Esophagus muscularis mucosa (tissue), 4 donors: ENCODE data around the gene ARIH1. TPM values are rescaled to one million over a fixed set of nuclear protein-coding genes. Genes with fewer than 3 reads are reported as not detected.

Experiments
- DNase-seq: peaks from one replicate; pipeline ENCODE4 v3.0.0-alpha.2; 2017; ENCODE audit errors: extremely low spot score
- H3K27ac ChIP-seq, 4 donors: fragments of 200-600 bp; sonication (generic); replicated peaks in 1 of 4; 1 replicate in 3 of 4; 2 replicates in 1 of 4; pipeline ENCODE4 v1.5.1; 2016 to 2019; ENCODE audit warnings: mild to moderate bottlenecking in 1 of 4
- H3K27me3 ChIP-seq, 4 donors: fragments of 200-600 bp; sonication (generic); one replicate each; pipeline versions ENCODE4 v1.5.1 to v1.6.0; 2016 to 2019
- H3K36me3 ChIP-seq, 4 donors: fragments of 200-600 bp; sonication (generic); one replicate each; pipeline ENCODE4 v1.5.1; 2016 to 2019
- H3K4me1 ChIP-seq, 4 donors: fragments of 200-600 bp; sonication (generic); one replicate each; pipeline ENCODE4 v1.5.1; 2016 to 2019
- H3K4me3 ChIP-seq, 4 donors: fragments of 200-600 bp; sonication (generic); 1 replicate in 2 of 4; 2 replicates in 2 of 4; pipeline ENCODE4 v1.5.1; 2016 to 2019; ENCODE audit warnings: mild to moderate bottlenecking in 4 of 4, moderate library complexity in 1 of 4
- H3K9me3 ChIP-seq, 4 donors: fragments of 200-600 bp; sonication (generic); 1 replicate in 3 of 4; 2 replicates in 1 of 4; pipeline ENCODE4 v1.5.1; 2016 to 2019
- EP300 ChIP-seq: sonication (generic); formaldehyde crosslinking; IDR thresholded peaks from one replicate; pipeline ENCODE4 v1.6.1; 2017; ENCODE audit warnings: antibody characterized with exemption
- POLR2A ChIP-seq: fragments of 450-650 bp; IDR thresholded peaks from one replicate; pipeline ENCODE4 v1.6.1; 2017; ENCODE audit warnings: antibody characterized with exemption, moderate library complexity, mild to moderate bottlenecking, low read depth
- POLR2AphosphoS5 ChIP-seq, 2 donors: sonication (generic); formaldehyde crosslinking; IDR thresholded peaks; one replicate each; pipeline ENCODE4 v1.6.1; 2017; ENCODE audit warnings: antibody characterized with exemption in 2 of 2
- WGBS: methylation state at CpG from one replicate; pipeline ENCODE4 v1.1.5; 2018; 5-methylcytosine and 5-hydroxymethylcytosine counted together
- intact Hi-C: fragments of 100-400 bp; cut with DNase I; formaldehyde crosslinking; loops from one replicate; pipeline ENCODE4 v1.15.1; 2023
- total RNA-seq, 4 donors: library from RNA; depleted of rRNA; stranded (reverse); fragments of >200 nt; gene quantifications; one replicate each; pipeline versions ENCODE4 v1.1.0 to v1.2.1, GENCODE V29; 2016
- TF ChIP-seq, protein P1 (sequence below), 3 experiments: fragments of 200-600 bp in 2 of 3; fragments of 450-650 bp in 1 of 3; sonication (generic) in 2 of 3; IDR thresholded peaks; one replicate each; pipeline ENCODE4 v1.5.1; 2017 to 2019; ENCODE audit warnings: antibody characterized with exemption in 3 of 3, mild to moderate bottlenecking in 2 of 3, moderate library complexity in 1 of 3

Gene ARIH1
- total RNA-seq, 4 donors from 2014 or later = 37.4 to 59.9 (median 43.3) TPM

DNA sequence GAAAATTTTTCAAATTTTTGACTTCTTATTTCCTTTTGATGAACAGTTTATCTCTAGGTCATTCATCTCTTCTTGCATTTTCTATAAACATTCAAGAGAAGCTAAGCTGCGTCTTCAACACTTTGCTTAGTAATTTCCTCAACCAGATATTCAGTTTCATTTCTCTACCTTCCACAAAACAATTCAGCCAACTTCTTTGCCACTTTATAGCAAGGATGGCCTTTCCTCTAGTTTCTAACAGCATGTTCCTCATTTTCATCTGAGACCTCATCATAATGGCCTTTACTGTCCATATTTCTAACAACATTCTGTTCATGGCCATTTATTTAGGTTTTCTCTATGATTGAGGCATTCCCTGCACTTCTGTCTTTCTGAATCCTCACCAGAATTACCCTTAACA is 90.0 kb downstream of the ARIH1 start:
- TF ChIP-seq POLR2A (no peak), POLR2AphosphoS5 (IDR thresholded peaks at IDR 0.05) (no peak), EP300 (no peak)
- TF ChIP-seq, protein P1, sequence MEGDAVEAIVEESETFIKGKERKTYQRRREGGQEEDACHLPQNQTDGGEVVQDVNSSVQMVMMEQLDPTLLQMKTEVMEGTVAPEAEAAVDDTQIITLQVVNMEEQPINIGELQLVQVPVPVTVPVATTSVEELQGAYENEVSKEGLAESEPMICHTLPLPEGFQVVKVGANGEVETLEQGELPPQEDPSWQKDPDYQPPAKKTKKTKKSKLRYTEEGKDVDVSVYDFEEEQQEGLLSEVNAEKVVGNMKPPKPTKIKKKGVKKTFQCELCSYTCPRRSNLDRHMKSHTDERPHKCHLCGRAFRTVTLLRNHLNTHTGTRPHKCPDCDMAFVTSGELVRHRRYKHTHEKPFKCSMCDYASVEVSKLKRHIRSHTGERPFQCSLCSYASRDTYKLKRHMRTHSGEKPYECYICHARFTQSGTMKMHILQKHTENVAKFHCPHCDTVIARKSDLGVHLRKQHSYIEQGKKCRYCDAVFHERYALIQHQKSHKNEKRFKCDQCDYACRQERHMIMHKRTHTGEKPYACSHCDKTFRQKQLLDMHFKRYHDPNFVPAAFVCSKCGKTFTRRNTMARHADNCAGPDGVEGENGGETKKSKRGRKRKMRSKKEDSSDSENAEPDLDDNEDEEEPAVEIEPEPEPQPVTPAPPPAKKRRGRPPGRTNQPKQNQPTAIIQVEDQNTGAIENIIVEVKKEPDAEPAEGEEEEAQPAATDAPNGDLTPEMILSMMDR (IDR thresholded peaks at IDR 0.05) = no peak
- peaks cover 0 to 8% (median 0%) of the 10 kb centered on the region in 4 donors for H3K4me1 ChIP-seq
- no peak for DNase-seq
- WGBS = 62% methylated on average over 1 of the region's 1 CpG
- no peaks in the 10 kb centered on the region for H3K27me3 ChIP-seq
- H3K9me3 ChIP-seq = no peaks in the 10 kb centered on the region
- H3K27ac ChIP-seq = no peak overlapping the region
- intact Hi-C loops = no loop called here
- no peak overlapping the region for H3K4me3 ChIP-seq
- H3K36me3 ChIP-seq = peaks cover 6 to 53% (median 32%) of the 10 kb centered on the region in 4 donors

DNA sequence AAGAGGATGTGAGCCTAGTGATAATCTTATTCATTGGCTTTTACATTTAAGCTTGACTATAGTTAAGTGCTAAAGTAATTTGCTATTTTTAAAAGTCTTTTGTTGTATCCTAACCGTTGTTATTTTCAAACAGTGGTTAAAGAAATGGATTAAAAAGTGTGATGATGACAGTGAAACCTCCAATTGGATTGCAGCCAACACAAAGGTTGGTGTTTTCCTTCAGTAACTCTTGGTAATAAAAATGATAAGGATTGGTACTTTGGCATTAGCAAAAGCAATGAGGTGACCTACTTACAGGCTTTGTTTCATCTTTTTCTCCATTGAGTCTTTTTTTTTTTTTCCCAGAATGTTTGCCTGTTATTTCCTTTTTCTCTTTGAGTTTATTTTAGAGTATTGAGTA is 92.8 kb downstream of the ARIH1 start:
- 30% methylated on average over 1 of the region's 1 CpG for WGBS
- Histone ChIP-seq H3K36me3 (peaks cover 8 to 72% (median 39%) of the 10 kb centered on the region in 4 donors), H3K9me3 (no peaks in the 10 kb centered on the region), H3K27me3 (no peaks in the 10 kb centered on the region), H3K27ac (no peak overlapping the region), H3K4me1 (peaks cover 0 to 8% (median 0%) of the 10 kb centered on the region in 4 donors), H3K4me3 (no peak overlapping the region)
- TF ChIP-seq, protein P1 (IDR thresholded peaks at IDR 0.05) = no peak
- TF ChIP-seq POLR2AphosphoS5 (IDR thresholded peaks at IDR 0.05) = no peak
- no peak for TF ChIP-seq EP300
- no peak for TF ChIP-seq POLR2A
- intact Hi-C loops = no loop called here
- no peak for DNase-seq

DNA sequence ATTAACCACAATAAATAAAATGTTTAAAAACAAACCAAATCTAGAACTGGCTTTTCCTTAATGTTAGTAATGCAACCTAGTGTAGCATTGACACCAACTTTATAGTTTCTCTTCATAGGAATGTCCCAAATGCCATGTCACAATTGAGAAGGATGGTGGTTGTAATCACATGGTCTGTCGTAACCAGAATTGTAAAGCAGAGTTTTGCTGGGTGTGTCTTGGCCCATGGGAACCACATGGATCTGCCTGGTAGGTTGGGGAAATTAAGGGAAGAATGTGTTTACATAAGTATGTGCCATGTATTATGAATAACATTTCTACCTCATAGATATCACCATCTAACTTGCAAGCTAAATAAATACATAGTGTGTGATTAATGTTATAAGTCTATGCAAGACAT is 95.9 kb downstream of the ARIH1 start:
- TF ChIP-seq, protein P1 (IDR thresholded peaks at IDR 0.05) = no peak
- TF ChIP-seq POLR2A = no peak
- no peak for TF ChIP-seq POLR2AphosphoS5 (IDR thresholded peaks at IDR 0.05)
- no peak for TF ChIP-seq EP300
- DNase-seq = no peak
- 100% methylated on average over 1 of the region's 1 CpG for WGBS
- H3K36me3 ChIP-seq = peaks cover 18 to 74% (median 47%) of the 10 kb centered on the region in 4 donors
- no peaks in the 10 kb centered on the region for H3K27me3 ChIP-seq
- intact Hi-C loops = no loop called here
- no peak overlapping the region for H3K4me3 ChIP-seq
- H3K9me3 ChIP-seq = no peaks in the 10 kb centered on the region
- no peak overlapping the region for H3K27ac ChIP-seq
- peaks cover 0 to 8% (median 0%) of the 10 kb centered on the region in 4 donors for H3K4me1 ChIP-seq

DNA sequence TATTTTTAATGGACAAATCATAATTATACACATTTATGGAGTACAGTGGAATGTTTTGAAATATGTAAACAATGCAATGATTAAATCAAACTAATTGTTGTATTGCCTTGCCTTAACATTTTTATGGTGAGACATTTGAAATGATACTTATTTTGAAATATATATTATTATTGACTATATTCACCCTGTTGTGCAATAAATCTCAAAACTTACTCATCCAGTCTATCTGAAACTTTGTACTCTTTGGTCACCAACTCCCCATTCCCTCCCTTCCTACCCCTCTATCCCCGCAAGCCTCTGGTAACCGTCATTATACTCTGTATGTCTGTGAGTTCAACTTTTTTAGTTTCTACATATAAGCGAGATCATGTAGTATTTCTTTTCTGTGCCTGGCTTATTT is 105.7 kb downstream of the ARIH1 start:
- Histone ChIP-seq H3K9me3 (peaks cover 0 to 7% (median 3%) of the 10 kb centered on the region in 4 donors), H3K4me3 (no peak overlapping the region), H3K27me3 (no peaks in the 10 kb centered on the region), H3K27ac (no peak overlapping the region), H3K36me3 (peaks cover 55 to 93% (median 74%) of the 10 kb centered on the region in 4 donors), H3K4me1 (no peaks in the 10 kb centered on the region)
- TF ChIP-seq POLR2A (no peak), POLR2AphosphoS5 (IDR thresholded peaks at IDR 0.05) (no peak), EP300 (no peak)
- TF ChIP-seq, protein P1 (IDR thresholded peaks at IDR 0.05) = no peak
- no peak for DNase-seq
- intact Hi-C loops = no loop called here
- 98% methylated on average over 3 of the region's 3 CpGs for WGBS

DNA sequence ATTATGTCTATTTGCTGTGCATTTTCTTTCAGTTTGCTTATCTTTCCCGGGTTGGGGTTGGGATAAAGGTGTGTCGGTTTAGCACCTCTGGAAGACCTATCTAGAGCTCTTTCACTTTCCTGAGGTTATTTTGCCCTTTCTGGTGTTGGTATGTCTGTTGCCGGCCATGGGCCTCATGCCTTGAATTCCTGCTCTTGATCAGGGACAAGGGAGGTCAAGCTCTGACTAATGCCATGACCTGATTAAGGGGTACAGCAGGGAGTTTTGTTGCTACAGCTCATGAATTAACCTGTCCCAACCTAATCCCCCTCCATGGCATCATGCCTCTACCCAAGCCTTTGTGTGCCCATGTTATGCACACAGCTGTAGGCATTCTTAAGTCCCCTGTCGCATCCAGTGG is 109.9 kb downstream of the ARIH1 start:
- Histone ChIP-seq H3K27me3 (no peaks in the 10 kb centered on the region), H3K36me3 (peaks cover 34 to 78% (median 52%) of the 10 kb centered on the region in 4 donors), H3K27ac (no peak overlapping the region), H3K4me1 (no peaks in the 10 kb centered on the region), H3K9me3 (peaks cover 0 to 2% (median 1%) of the 10 kb centered on the region in 4 donors), H3K4me3 (no peak overlapping the region)
- 86% methylated on average over 4 of the region's 4 CpGs for WGBS
- intact Hi-C loops = no loop called here
- DNase-seq = no peak
- TF ChIP-seq, protein P1 (IDR thresholded peaks at IDR 0.05) = no peak
- no peak for TF ChIP-seq POLR2A
- TF ChIP-seq EP300 = no peak
- TF ChIP-seq POLR2AphosphoS5 (IDR thresholded peaks at IDR 0.05) = no peak
